DOHH2 (cell line): Measurements from ENCODE around the gene INTU.

Source experiments
- H3F3A ChIP-seq: fragments of 200-600 bp; sonication (generic), shearing (Covaris generic); 2 replicates; pipeline ENCODE4 v1.6.0; 2016; ENCODE audit warnings: antibody characterized with exemption, mild to moderate bottlenecking; ENCODE audit not compliant: control insufficient read depth, insufficient read depth
- H3K27ac ChIP-seq: fragments of 200-600 bp; sonication (generic); 2 replicates; pipeline ENCODE4 v1.5.1; 2014; ENCODE audit warnings: low read depth, mild to moderate bottlenecking, low read length, moderate library complexity
- H3K27me3 ChIP-seq: fragments of 200-600 bp; sonication (generic); 2 replicates; pipeline ENCODE4 v1.6.1; 2014; ENCODE audit warnings: mild to moderate bottlenecking, low read length, mixed read lengths; ENCODE audit not compliant: control insufficient read depth
- H3K36me3 ChIP-seq: fragments of 200-600 bp; sonication (generic); 2 replicates; pipeline ENCODE4 v1.6.1; 2014; ENCODE audit warnings: mild to moderate bottlenecking, low read length, moderate library complexity, mixed read lengths; ENCODE audit not compliant: control insufficient read depth
- H3K4me1 ChIP-seq: fragments of 200-600 bp; sonication (generic); 2 replicates; pipeline ENCODE4 v1.6.1; 2014; ENCODE audit warnings: mild to moderate bottlenecking, low read length, mixed read lengths; ENCODE audit not compliant: control insufficient read depth
- H3K4me2 ChIP-seq: fragments of 200-600 bp; sonication (generic); 2 replicates; pipeline ENCODE4 v1.6.0; 2014; ENCODE audit warnings: mild to moderate bottlenecking, low read length, moderate library complexity
- H3K4me3 ChIP-seq: fragments of 200-600 bp; sonication (generic); 2 replicates; pipeline ENCODE4 v1.5.1; 2014; ENCODE audit warnings: mild to moderate bottlenecking, low read length, mixed read lengths
- H3K79me2 ChIP-seq: fragments of 200-600 bp; sonication (generic); 2 replicates; pipeline ENCODE4 v1.6.1; 2014; ENCODE audit warnings: mild to moderate bottlenecking, low read length, mixed read lengths; ENCODE audit not compliant: control insufficient read depth
- H3K9me2 ChIP-seq: fragments of 200-600 bp; sonication (generic); replicated peaks from 2 replicates; pipeline ENCODE4 v1.6.1; 2014; ENCODE audit warnings: mild to moderate bottlenecking, low read length, mixed read lengths; ENCODE audit not compliant: control insufficient read depth
- H3K9me3 ChIP-seq: fragments of 200-600 bp; sonication (generic); 2 replicates; pipeline ENCODE4 v1.6.1; 2014; ENCODE audit warnings: antibody characterized with exemption, low read length, mixed read lengths; ENCODE audit not compliant: control insufficient read depth, insufficient read depth
- H4K20me1 ChIP-seq: fragments of 200-600 bp; sonication (generic); 2 replicates; pipeline ENCODE4 v1.6.0; 2014; ENCODE audit warnings: low read depth, mild to moderate bottlenecking, antibody characterized with exemption, low read length, moderate library complexity; ENCODE audit not compliant: control insufficient read depth, insufficient read depth
- EZH2phosphoT487 ChIP-seq: fragments of 200-600 bp; sonication (generic); IDR thresholded peaks from 2 replicates; pipeline ENCODE4 v1.6.1; 2017; ENCODE audit warnings: borderline replicate concordance, mild to moderate bottlenecking, antibody characterized with exemption, low read length, moderate library complexity, mixed read lengths
- TF ChIP-seq, protein P1 (sequence below): fragments of 200-600 bp; sonication (generic); IDR thresholded peaks from one replicate; pipeline ENCODE4 v1.5.1; 2014; ENCODE audit warnings: antibody characterized with exemption, mild to moderate bottlenecking, low read depth, low read length; ENCODE audit not compliant: poor library complexity, severe bottlenecking

The INTU gene

DNA sequence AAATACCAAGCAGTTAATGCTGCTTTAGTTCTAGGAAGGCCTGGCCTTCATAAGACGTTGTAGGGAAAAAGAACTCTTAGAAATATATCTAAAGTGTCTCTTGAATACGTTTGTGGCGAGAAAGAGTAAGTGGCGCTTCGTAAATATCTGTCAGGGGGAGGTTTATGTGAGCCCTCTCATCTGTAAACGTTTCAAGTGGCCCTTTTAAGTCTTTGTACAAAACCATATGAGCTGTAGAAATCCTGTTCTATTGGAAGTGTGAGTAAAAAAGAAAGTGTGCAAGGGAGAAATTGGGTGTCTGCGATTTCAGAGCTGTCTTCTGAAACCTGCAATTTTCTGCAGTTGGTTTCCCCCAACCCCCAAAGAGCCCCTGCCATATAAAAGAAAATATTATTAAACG is 8.6 kb upstream of the INTU start:
- Histone ChIP-seq H3K4me3 (no peak overlapping the region), H3K4me1 (no peaks in the 10 kb centered on the region), H3K9me2 (no peaks in the 10 kb centered on the region), H4K20me1 (no peaks in the 10 kb centered on the region), H3K9me3 (no peaks in the 10 kb centered on the region), H3K27ac (no peak overlapping the region), H3K4me2 (no peak overlapping the region), H3F3A (no peaks in the 10 kb centered on the region), H3K79me2 (no peaks in the 10 kb centered on the region), H3K27me3 (no peaks in the 10 kb centered on the region), H3K36me3 (no peaks in the 10 kb centered on the region)
- no peak for TF ChIP-seq EZH2phosphoT487
- TF ChIP-seq, protein P1, sequence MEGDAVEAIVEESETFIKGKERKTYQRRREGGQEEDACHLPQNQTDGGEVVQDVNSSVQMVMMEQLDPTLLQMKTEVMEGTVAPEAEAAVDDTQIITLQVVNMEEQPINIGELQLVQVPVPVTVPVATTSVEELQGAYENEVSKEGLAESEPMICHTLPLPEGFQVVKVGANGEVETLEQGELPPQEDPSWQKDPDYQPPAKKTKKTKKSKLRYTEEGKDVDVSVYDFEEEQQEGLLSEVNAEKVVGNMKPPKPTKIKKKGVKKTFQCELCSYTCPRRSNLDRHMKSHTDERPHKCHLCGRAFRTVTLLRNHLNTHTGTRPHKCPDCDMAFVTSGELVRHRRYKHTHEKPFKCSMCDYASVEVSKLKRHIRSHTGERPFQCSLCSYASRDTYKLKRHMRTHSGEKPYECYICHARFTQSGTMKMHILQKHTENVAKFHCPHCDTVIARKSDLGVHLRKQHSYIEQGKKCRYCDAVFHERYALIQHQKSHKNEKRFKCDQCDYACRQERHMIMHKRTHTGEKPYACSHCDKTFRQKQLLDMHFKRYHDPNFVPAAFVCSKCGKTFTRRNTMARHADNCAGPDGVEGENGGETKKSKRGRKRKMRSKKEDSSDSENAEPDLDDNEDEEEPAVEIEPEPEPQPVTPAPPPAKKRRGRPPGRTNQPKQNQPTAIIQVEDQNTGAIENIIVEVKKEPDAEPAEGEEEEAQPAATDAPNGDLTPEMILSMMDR: no peak

DNA sequence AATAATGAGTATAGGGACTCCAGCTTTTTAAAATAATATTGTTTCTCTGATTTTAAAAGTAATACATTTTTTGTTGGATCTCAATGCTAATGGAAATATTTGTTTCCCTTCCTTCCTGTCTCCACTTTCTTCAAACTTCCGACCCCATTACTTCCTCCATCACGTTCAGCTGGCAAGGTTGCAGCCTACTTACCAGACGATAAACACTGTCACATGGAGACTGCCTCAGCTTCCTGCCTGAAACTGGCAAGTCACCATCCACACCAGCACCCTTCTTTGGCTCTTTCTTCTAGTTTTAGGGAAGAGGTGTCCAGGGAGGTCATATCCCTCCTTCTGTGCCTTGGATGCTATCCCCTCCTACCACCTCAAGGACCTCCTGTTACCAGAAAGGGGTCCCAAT is 3.4 kb upstream of the INTU start:
- TF ChIP-seq, protein P1: no peak
- TF ChIP-seq EZH2phosphoT487: no peak
- H3F3A ChIP-seq: no peaks in the 10 kb centered on the region
- H4K20me1 ChIP-seq: no peaks in the 10 kb centered on the region
- no peaks in the 10 kb centered on the region for H3K4me1 ChIP-seq
- no peak overlapping the region for H3K27ac ChIP-seq
- no peaks in the 10 kb centered on the region for H3K9me2 ChIP-seq
- no peaks in the 10 kb centered on the region for H3K36me3 ChIP-seq
- H3K27me3 ChIP-seq: no peaks in the 10 kb centered on the region
- H3K4me2 ChIP-seq: no peak overlapping the region
- H3K9me3 ChIP-seq: no peaks in the 10 kb centered on the region
- no peak overlapping the region for H3K4me3 ChIP-seq
- H3K79me2 ChIP-seq: no peaks in the 10 kb centered on the region

GRCh38 chr4:127630152-127630551 is 2.6 kb upstream of the INTU start:
- no peak for TF ChIP-seq EZH2phosphoT487
- TF ChIP-seq, protein P1: no peak
- H3K4me1 ChIP-seq: no peaks in the 10 kb centered on the region

DNA sequence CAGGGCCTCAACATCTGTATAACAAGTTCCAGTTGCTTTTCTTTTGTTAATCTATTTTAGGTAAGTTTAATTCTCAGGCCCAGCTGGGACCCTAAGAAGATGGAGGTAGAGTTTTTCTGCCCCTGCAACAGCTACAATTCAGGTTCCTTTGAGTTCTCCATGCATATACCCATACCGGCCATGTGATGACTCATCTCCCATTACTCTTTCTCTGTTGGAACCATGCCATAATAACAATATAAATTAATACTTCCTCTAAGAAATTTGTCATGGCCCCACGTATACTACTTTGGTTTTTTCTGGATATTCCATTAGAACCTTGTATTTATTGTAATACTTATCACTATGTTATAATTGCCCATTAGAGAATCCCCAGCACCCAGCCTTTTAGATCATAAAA is 1.3 kb upstream of the INTU start:
- Histone ChIP-seq H3K4me1 (no peaks in the 10 kb centered on the region), H3K9me3 (no peaks in the 10 kb centered on the region), H3K27ac (no peak overlapping the region), H3K79me2 (no peaks in the 10 kb centered on the region), H3F3A (no peaks in the 10 kb centered on the region), H3K9me2 (no peaks in the 10 kb centered on the region), H3K4me3 (no peak overlapping the region), H3K27me3 (no peaks in the 10 kb centered on the region), H3K4me2 (no peak overlapping the region), H4K20me1 (no peaks in the 10 kb centered on the region), H3K36me3 (no peaks in the 10 kb centered on the region)
- TF ChIP-seq, protein P1: no peak
- no peak for TF ChIP-seq EZH2phosphoT487

More at GRCh38 chr4:127630152-127630551, 2.6 kb upstream of the INTU start:
- Histone ChIP-seq H3K27me3 (no peaks in the 10 kb centered on the region), H3F3A (no peaks in the 10 kb centered on the region), H3K9me3 (no peaks in the 10 kb centered on the region), H3K27ac (no peak overlapping the region), H3K4me3 (no peak overlapping the region), H3K36me3 (no peaks in the 10 kb centered on the region), H3K9me2 (no peaks in the 10 kb centered on the region), H4K20me1 (no peaks in the 10 kb centered on the region), H3K79me2 (no peaks in the 10 kb centered on the region), H3K4me2 (no peak overlapping the region)
